Kidney epithelial cell (primary cell): ENCODE measurements around the gene PDE10A. TPM values are rescaled to one million over a fixed set of nuclear protein-coding genes. Genes with fewer than 3 reads are reported as not detected.

Experiments
- DNase-seq: peaks from one replicate; pipeline ENCODE4 v3.0.0-alpha.2; 2010; ENCODE audit warnings: low read depth
- H3K27me3 ChIP-seq: 2 replicates; pipeline ENCODE4 v1.6.0; 2011; ENCODE audit warnings: low read length; ENCODE audit not compliant: control insufficient read depth, insufficient read depth
- H3K36me3 ChIP-seq: 2 replicates; pipeline ENCODE4 v1.5.1; 2011; ENCODE audit warnings: low read length; ENCODE audit not compliant: control insufficient read depth, insufficient read depth
- H3K4me3 ChIP-seq: 2 replicates; pipeline ENCODE4 v1.5.1; 2011; ENCODE audit warnings: low read depth, mild to moderate bottlenecking, control low read depth, low read length
- CTCF ChIP-seq: IDR thresholded peaks from 2 replicates; pipeline ENCODE4 v1.5.1; 2011; ENCODE audit warnings: mild to moderate bottlenecking, moderate library complexity, low read length, control low read depth, inconsistent platforms; ENCODE audit not compliant: insufficient read depth, poor library complexity, severe bottlenecking
- total RNA-seq: library from RNA; depleted of rRNA; stranded (reverse); fragments of >200 nt; gene quantifications from 2 replicates; pipeline ENCODE4 v1.2.3, GENCODE V29; 2015

PDE10A gene
- total RNA-seq, 1 donor from 2014 or later, result 13.0 TPM

GRCh38 chr6:165456286-165456685 lies 206.8 kb downstream of the PDE10A start:
- TF ChIP-seq CTCF, result no peak
- no peaks in the 10 kb centered on the region for H3K27me3 ChIP-seq
- H3K36me3 ChIP-seq, result no peaks in the 10 kb centered on the region
- no peak for DNase-seq
- no peak overlapping the region for H3K4me3 ChIP-seq

- TF ChIP-seq CTCF, result no peak
- no peaks in the 10 kb centered on the region for H3K36me3 ChIP-seq
- DNase-seq, result no peak
- H3K4me3 ChIP-seq, result no peak overlapping the region
- H3K27me3 ChIP-seq, result no peaks in the 10 kb centered on the region
Observed at GRCh38 chr6:165455488-165455887, 207.6 kb downstream of the PDE10A start.

GRCh38 chr6:165453395-165453794 lies 209.6 kb downstream of the PDE10A start:
- no peak for DNase-seq
- H3K36me3 ChIP-seq, result no peaks in the 10 kb centered on the region
- no peaks in the 10 kb centered on the region for H3K27me3 ChIP-seq
- no peak overlapping the region for H3K4me3 ChIP-seq
- no peak for TF ChIP-seq CTCF

- no peak for TF ChIP-seq CTCF
- no peak overlapping the region for H3K4me3 ChIP-seq
Observed at GRCh38 chr6:165451838-165452237, 211.2 kb downstream of the PDE10A start.

GRCh38 chr6:165448210-165448609 lies 214.8 kb downstream of the PDE10A start:
- no peak overlapping the region for H3K4me3 ChIP-seq
- DNase-seq, result no peak
- H3K36me3 ChIP-seq, result no peaks in the 10 kb centered on the region
- no peaks in the 10 kb centered on the region for H3K27me3 ChIP-seq
- TF ChIP-seq CTCF, result no peak

More at GRCh38 chr6:165451838-165452237, 211.2 kb downstream of the PDE10A start:
- Histone ChIP-seq H3K36me3 (no peaks in the 10 kb centered on the region), H3K27me3 (no peaks in the 10 kb centered on the region)
- DNase-seq, result no peak

GRCh38 chr6:165447141-165447540 lies 215.9 kb downstream of the PDE10A start:
- TF ChIP-seq CTCF, result no peak
- Histone ChIP-seq H3K4me3 (no peak overlapping the region), H3K36me3 (no peaks in the 10 kb centered on the region), H3K27me3 (no peaks in the 10 kb centered on the region)
- no peak for DNase-seq
